Stomach (tissue), 4 donors: ENCODE data around the gene FLVCR2.

ENCODE experiments used
- CTCF ChIP-seq, 7 experiments: fragments of 450-650 bp in 4 of 7; fragments of 200-600 bp in 3 of 7; sonication (generic) in 3 of 7; IDR thresholded peaks; one replicate each; pipeline ENCODE4 v1.5.1; 2016 to 2019; ENCODE audit warnings: antibody characterized with exemption in 7 of 7, control low read depth in 2 of 7, mild to moderate bottlenecking in 1 of 7
- EP300 ChIP-seq: sonication (generic); formaldehyde crosslinking; IDR thresholded peaks from one replicate; pipeline ENCODE4 v1.6.1; 2017; ENCODE audit warnings: antibody characterized with exemption
- POLR2A ChIP-seq, 4 donors: fragments of 450-650 bp; IDR thresholded peaks; one replicate each; pipeline ENCODE4 v1.6.1; 2016; ENCODE audit warnings: antibody characterized with exemption in 4 of 4, control low read depth in 2 of 4, mild to moderate bottlenecking in 1 of 4, moderate library complexity in 1 of 4

- TF ChIP-seq CTCF (IDR thresholded peaks at IDR 0.05) = no peak
- no peak for TF ChIP-seq EP300
- no peak for TF ChIP-seq POLR2A (IDR thresholded peaks at IDR 0.05)
These were observed 11.5 kb downstream of the FLVCR2 start for GRCh38 chr14:75589931-75590330.
